HL-60 (cell line): ENCODE data around the gene LDLR.

Experiments
- DNase-seq, 2 experiments: peaks; one replicate each; pipeline ENCODE4 v3.0.0-alpha.2; 2010 to 2020; ENCODE audit warnings: low read depth in 1 of 2, low spot score in 1 of 2
- H3K27ac ChIP-seq: fragments of 250-450 bp; sonication (Bioruptor Pico); replicated peaks from 2 replicates; pipeline ENCODE4 v1.5.1; 2020; ENCODE audit warnings: mild to moderate bottlenecking, moderate library complexity
- H3K27me3 ChIP-seq: fragments of 250-450 bp; sonication (Bioruptor Pico); 2 replicates; pipeline ENCODE4 v1.5.1; 2021; ENCODE audit warnings: mild to moderate bottlenecking, moderate library complexity; ENCODE audit not compliant: insufficient read depth, poor library complexity, severe bottlenecking
- H3K4me3 ChIP-seq: replicated peaks from 2 replicates; pipeline ENCODE4 v1.5.1; 2011; ENCODE audit warnings: mild to moderate bottlenecking, control low read depth, low read length; ENCODE audit not compliant: insufficient read depth
- GABPA ChIP-seq: IDR thresholded peaks from 2 replicates; pipeline ENCODE4 v1.6.1; 2012; ENCODE audit warnings: low read depth
- POLR2AphosphoS5 ChIP-seq: IDR thresholded peaks from 2 replicates; pipeline ENCODE4 v1.6.1; 2012; ENCODE audit warnings: low read depth
- REST ChIP-seq: IDR thresholded peaks from 2 replicates; pipeline ENCODE4 v1.6.1; 2012; ENCODE audit warnings: low read depth; ENCODE audit not compliant: insufficient replicate concordance
- SPI1 ChIP-seq: IDR thresholded peaks from 2 replicates; pipeline ENCODE4 v1.6.1; 2012; ENCODE audit warnings: low read depth, mild to moderate bottlenecking, borderline replicate concordance
- TF ChIP-seq, protein P1 (sequence below): IDR thresholded peaks from one replicate; pipeline ENCODE4 v1.5.1; 2011; ENCODE audit warnings: low read length, control low read depth, inconsistent platforms; ENCODE audit not compliant: insufficient read depth

Gene LDLR

DNA sequence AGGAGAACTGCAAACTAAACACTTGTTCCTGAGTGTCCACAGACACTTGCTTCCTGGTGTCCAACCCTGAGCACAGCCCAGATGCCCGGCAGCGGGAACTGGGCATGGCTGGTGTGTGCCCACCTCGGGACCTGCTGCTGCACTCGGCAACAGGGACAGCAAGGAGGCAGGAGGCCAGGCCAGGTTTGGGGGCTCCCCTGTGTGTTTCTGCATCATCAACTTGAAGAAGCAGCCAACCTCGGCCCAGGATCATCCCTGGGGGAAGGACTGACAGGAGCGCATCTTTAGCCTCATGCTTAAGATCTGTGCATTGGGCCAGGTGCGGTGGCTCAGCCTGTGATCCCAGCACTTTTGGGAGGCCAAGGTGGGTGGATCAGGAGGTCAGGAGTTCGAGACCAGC lies 35.1 kb upstream of the LDLR start:
- Histone ChIP-seq H3K27ac (no peak overlapping the region), H3K27me3 (no peaks in the 10 kb centered on the region), H3K4me3 (no peak overlapping the region)
- DNase-seq, result no peak
- TF ChIP-seq GABPA, result no peak
- no peak for TF ChIP-seq SPI1
- TF ChIP-seq, protein P1, sequence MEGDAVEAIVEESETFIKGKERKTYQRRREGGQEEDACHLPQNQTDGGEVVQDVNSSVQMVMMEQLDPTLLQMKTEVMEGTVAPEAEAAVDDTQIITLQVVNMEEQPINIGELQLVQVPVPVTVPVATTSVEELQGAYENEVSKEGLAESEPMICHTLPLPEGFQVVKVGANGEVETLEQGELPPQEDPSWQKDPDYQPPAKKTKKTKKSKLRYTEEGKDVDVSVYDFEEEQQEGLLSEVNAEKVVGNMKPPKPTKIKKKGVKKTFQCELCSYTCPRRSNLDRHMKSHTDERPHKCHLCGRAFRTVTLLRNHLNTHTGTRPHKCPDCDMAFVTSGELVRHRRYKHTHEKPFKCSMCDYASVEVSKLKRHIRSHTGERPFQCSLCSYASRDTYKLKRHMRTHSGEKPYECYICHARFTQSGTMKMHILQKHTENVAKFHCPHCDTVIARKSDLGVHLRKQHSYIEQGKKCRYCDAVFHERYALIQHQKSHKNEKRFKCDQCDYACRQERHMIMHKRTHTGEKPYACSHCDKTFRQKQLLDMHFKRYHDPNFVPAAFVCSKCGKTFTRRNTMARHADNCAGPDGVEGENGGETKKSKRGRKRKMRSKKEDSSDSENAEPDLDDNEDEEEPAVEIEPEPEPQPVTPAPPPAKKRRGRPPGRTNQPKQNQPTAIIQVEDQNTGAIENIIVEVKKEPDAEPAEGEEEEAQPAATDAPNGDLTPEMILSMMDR, result no peak
- TF ChIP-seq REST, result no peak
- no peak for TF ChIP-seq POLR2AphosphoS5

GRCh38 chr19:11054628-11055027 lies 34.6 kb upstream of the LDLR start:
- no peak for DNase-seq
- no peak overlapping the region for H3K27ac ChIP-seq

GRCh38 chr19:11058246-11059030 lies 30.8 kb upstream of the LDLR start:
- Histone ChIP-seq H3K4me3 (no peak overlapping the region), H3K27me3 (no peaks in the 10 kb centered on the region), H3K27ac (no peak overlapping the region)
- DNase-seq, result no peak
- TF ChIP-seq POLR2AphosphoS5 (no peak), GABPA (no peak), SPI1 (no peak), REST (no peak)
- TF ChIP-seq, protein P1, result no peak

More at GRCh38 chr19:11054628-11055027, 34.6 kb upstream of the LDLR start:
- Histone ChIP-seq H3K4me3 (no peak overlapping the region), H3K27me3 (no peaks in the 10 kb centered on the region)
- TF ChIP-seq POLR2AphosphoS5 (0 out of 2 replicates have a peak, but pooled peaks have one; percentile 41), REST (no peak)
